Breast epithelium (tissue), 4 donors: ENCODE measurements around the gene PPP1CC. TPM values are rescaled to one million over a fixed set of nuclear protein-coding genes. Genes with fewer than 3 reads are reported as not detected.

Experiments
- DNase-seq, 2 donors: peaks; one replicate each; pipeline ENCODE4 v3.0.0-alpha.2; 2019; ENCODE audit warnings: low spot score in 2 of 2
- H3K27ac ChIP-seq, 2 donors: fragments of 200-600 bp; sonication (generic) in 1 of 2; one replicate each; pipeline ENCODE4 v1.5.1; 2016 to 2019; ENCODE audit warnings: mild to moderate bottlenecking in 1 of 2
- H3K27me3 ChIP-seq, 2 donors: fragments of 200-600 bp; sonication (generic) in 1 of 2; one replicate each; pipeline versions ENCODE4 v1.5.1 to v1.6.0; 2017 to 2019; ENCODE audit warnings: control low read depth in 1 of 2, mild to moderate bottlenecking in 1 of 2
- H3K36me3 ChIP-seq: fragments of 200-600 bp; one replicate; pipeline ENCODE4 v1.5.1; 2019
- H3K4me1 ChIP-seq, 2 donors: fragments of 200-600 bp; sonication (generic); one replicate each; pipeline ENCODE4 v1.5.1; 2016 to 2019; ENCODE audit warnings: control low read depth in 1 of 2
- H3K4me3 ChIP-seq, 3 donors: fragments of 200-600 bp; sonication (generic); 1 replicate in 2 of 3; 2 replicates in 1 of 3; pipeline ENCODE4 v1.5.1; 2016 to 2019; ENCODE audit warnings: mild to moderate bottlenecking in 3 of 3, moderate library complexity in 2 of 3
- H3K9me3 ChIP-seq, 2 donors: fragments of 200-600 bp; sonication (generic) in 1 of 2; one replicate each; pipeline ENCODE4 v1.5.1; 2016 to 2019; ENCODE audit warnings: control low read depth in 1 of 2
- POLR2A ChIP-seq: fragments of 450-650 bp; IDR thresholded peaks from one replicate; pipeline ENCODE4 v1.6.1; 2016; ENCODE audit warnings: antibody characterized with exemption, mild to moderate bottlenecking, moderate library complexity
- POLR2AphosphoS5 ChIP-seq, 3 donors: sonication (generic); formaldehyde crosslinking; IDR thresholded peaks; one replicate each; pipeline ENCODE4 v1.6.1; 2017; ENCODE audit warnings: antibody characterized with exemption in 3 of 3
- intact Hi-C: fragments of 100-400 bp; cut with DNase I; formaldehyde crosslinking; loops from one replicate; pipeline ENCODE4 v1.15.1; 2023; ENCODE audit warnings: low total_unique reads
- total RNA-seq, 3 donors: library from RNA; depleted of rRNA; stranded (reverse); fragments of >200 nt; gene quantifications; one replicate each; pipeline ENCODE4 v1.1.0, GENCODE V29; 2016
- TF ChIP-seq, protein P1 (sequence below), 3 donors: fragments of 450-650 bp; IDR thresholded peaks; one replicate each; pipeline ENCODE4 v1.5.1; 2016 to 2017; ENCODE audit warnings: antibody characterized with exemption in 3 of 3, mild to moderate bottlenecking in 3 of 3, moderate library complexity in 3 of 3

Gene PPP1CC
- total RNA-seq, 3 donors from 2014 or later: 97.7 to 135 (median 106) TPM

DNA sequence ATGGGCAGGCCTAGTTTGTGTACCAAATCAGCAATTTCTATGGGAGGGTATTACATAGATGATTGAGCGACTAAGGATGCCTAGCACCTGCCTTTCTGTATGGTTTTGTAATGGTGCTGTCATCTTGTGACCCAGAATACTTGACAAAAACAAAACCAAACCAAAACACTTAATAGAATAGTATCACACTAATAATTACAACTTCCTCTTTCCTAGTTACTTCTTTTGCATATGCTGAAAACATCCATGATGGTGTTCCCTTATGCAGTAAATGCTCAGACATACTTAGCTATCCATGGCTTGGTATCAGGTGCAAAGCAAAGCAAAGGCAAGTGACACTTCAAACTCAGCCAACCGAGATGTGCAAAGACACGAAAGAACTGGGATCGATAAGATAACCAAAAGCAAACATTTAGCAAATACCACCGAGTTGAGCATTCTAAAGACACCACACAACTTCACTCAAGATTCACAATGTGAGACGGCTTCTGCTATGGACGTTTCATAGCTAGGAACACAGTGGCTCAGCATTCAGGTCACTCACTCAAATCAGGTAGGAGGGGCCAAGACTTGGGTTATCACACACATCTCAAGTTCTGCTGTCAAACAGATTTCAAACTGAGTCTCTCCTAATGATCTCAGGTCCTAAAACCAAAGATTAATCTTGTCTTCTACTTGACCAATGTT lies 24.3 kb downstream of the PPP1CC start:
- no peaks in the 10 kb centered on the region for H3K4me1 ChIP-seq
- H3K9me3 ChIP-seq: no peaks in the 10 kb centered on the region
- H3K27ac ChIP-seq: no peak overlapping the region
- no peak for TF ChIP-seq POLR2A
- TF ChIP-seq POLR2AphosphoS5 (IDR thresholded peaks at IDR 0.05): no peak
- TF ChIP-seq, protein P1, sequence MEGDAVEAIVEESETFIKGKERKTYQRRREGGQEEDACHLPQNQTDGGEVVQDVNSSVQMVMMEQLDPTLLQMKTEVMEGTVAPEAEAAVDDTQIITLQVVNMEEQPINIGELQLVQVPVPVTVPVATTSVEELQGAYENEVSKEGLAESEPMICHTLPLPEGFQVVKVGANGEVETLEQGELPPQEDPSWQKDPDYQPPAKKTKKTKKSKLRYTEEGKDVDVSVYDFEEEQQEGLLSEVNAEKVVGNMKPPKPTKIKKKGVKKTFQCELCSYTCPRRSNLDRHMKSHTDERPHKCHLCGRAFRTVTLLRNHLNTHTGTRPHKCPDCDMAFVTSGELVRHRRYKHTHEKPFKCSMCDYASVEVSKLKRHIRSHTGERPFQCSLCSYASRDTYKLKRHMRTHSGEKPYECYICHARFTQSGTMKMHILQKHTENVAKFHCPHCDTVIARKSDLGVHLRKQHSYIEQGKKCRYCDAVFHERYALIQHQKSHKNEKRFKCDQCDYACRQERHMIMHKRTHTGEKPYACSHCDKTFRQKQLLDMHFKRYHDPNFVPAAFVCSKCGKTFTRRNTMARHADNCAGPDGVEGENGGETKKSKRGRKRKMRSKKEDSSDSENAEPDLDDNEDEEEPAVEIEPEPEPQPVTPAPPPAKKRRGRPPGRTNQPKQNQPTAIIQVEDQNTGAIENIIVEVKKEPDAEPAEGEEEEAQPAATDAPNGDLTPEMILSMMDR (IDR thresholded peaks at IDR 0.05): no peak
- intact Hi-C loops: no loop called here
- H3K27me3 ChIP-seq: no peaks in the 10 kb centered on the region
- H3K36me3 ChIP-seq: peaks cover 4% of the 10 kb centered on the region
- no peak overlapping the region for H3K4me3 ChIP-seq
- no peak for DNase-seq

DNA sequence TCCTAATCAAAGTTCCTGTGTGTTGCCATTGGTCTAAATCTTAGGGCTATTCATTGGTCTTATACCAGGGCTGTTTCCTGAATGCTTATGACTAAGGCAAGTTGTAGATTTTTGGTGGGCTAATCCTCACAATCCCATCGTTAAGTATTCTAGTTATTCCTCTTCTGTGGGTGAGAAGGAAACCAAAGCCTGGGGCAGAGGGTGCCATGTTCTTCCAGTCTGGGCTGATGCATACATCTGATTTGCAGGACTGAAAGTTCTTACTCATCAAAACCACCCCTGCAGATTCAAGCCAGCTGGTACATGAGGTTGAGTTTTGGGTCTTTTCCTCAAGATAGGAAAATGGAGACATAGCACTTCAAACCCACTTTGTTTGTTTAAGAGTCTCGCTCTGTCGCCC lies 25.7 kb downstream of the PPP1CC start:
- no peak overlapping the region for H3K27ac ChIP-seq
- H3K4me3 ChIP-seq: no peak overlapping the region
- no peaks in the 10 kb centered on the region for H3K9me3 ChIP-seq
- intact Hi-C loops: no loop called here
- TF ChIP-seq POLR2A (no peak), POLR2AphosphoS5 (IDR thresholded peaks at IDR 0.05) (no peak)
- TF ChIP-seq, protein P1 (IDR thresholded peaks at IDR 0.05): no peak
- no peaks in the 10 kb centered on the region for H3K4me1 ChIP-seq
- H3K36me3 ChIP-seq: peaks cover 4% of the 10 kb centered on the region
- no peak for DNase-seq
- no peaks in the 10 kb centered on the region for H3K27me3 ChIP-seq

DNA sequence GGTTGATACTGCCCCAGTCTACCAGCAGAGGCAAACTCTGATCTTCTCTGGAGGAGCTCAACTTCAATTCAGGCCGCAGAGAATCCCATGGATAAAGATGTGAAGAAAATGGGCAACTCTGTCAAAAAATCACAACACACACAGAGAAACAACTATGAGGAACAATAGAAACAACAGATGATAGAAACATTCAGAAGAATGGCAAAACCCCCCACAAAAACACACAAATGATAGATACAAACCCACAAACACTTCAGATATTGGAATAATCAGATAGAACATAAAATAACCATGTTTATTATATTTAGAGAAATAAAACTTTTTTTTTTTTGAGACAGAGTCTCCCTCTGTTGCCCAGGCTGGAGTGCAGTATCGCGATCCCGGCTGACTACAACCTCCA lies 33.8 kb downstream of the PPP1CC start:
- Histone ChIP-seq H3K4me3 (no peak overlapping the region), H3K36me3 (no peaks in the 10 kb centered on the region), H3K27me3 (no peaks in the 10 kb centered on the region), H3K4me1 (no peaks in the 10 kb centered on the region), H3K27ac (no peak overlapping the region), H3K9me3 (no peaks in the 10 kb centered on the region)
- no peak for TF ChIP-seq POLR2AphosphoS5 (IDR thresholded peaks at IDR 0.05)
- TF ChIP-seq, protein P1 (IDR thresholded peaks at IDR 0.05): no peak
- no peak for TF ChIP-seq POLR2A
- no peak for DNase-seq
- intact Hi-C loops: no loop called here

DNA sequence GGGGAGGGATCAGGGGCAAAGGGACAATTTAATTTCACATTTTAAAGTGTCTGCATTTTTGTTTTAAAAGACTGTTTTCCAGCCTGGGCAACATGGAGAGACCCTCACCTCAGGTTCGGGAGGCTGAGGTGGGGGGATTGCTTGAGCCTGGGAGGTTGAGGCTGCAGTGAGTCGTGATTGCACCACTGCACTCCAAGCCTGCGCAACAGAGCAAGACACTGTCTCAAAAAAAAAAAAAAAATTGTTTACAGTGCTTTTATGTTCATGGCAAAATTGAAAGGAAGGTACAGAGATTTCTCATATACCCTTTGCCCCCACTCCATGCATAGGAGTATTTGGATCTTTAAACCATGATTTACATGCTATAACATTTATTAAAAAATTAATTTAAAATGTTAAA lies 37.4 kb downstream of the PPP1CC start:
- H3K27me3 ChIP-seq: no peaks in the 10 kb centered on the region
- no peaks in the 10 kb centered on the region for H3K36me3 ChIP-seq
- no peak overlapping the region for H3K4me3 ChIP-seq
- no peaks in the 10 kb centered on the region for H3K4me1 ChIP-seq
- DNase-seq: no peak
- no peak overlapping the region for H3K27ac ChIP-seq
- TF ChIP-seq POLR2A (no peak), POLR2AphosphoS5 (IDR thresholded peaks at IDR 0.05) (no peak)
- TF ChIP-seq, protein P1 (IDR thresholded peaks at IDR 0.05): no peak
- H3K9me3 ChIP-seq: no peaks in the 10 kb centered on the region
- intact Hi-C loops: no loop called here

DNA sequence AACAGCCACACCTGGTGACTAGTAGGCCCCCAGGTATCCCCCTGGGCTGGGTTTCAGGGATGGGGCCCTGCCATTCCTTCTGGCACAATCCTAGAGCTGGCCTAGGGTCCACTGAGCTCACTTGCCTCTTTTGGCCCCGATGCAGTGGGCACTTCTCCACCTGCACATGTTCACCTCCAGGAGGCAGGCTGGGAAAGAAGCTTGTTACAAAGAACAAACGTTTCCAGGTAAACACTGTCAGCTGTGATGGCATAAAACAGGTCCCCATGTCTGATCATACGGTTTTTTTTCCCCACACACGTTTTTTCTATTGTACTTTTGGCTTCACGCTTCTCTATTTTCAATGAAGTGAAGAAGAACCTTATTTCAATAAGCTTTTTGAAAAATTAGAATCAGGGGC lies 37.9 kb downstream of the PPP1CC start:
- no peaks in the 10 kb centered on the region for H3K36me3 ChIP-seq
- H3K4me1 ChIP-seq: no peaks in the 10 kb centered on the region
- TF ChIP-seq POLR2A: no peak
- TF ChIP-seq POLR2AphosphoS5 (IDR thresholded peaks at IDR 0.05): no peak
- TF ChIP-seq, protein P1 (IDR thresholded peaks at IDR 0.05): peak in 1 of 3 donors; percentile 15
- intact Hi-C loops: no loop called here
- no peak for DNase-seq
- H3K27me3 ChIP-seq: no peaks in the 10 kb centered on the region
- no peak overlapping the region for H3K27ac ChIP-seq
- H3K4me3 ChIP-seq: no peak overlapping the region
- H3K9me3 ChIP-seq: no peaks in the 10 kb centered on the region
